IPS-NIHi7 (cell line): ENCODE measurements around the gene C10orf90.

Source experiments
- DNase-seq: peaks from one replicate; pipeline ENCODE4 v3.0.0; 2012; ENCODE audit warnings: mixed read lengths; ENCODE audit errors: extremely low spot score

Gene C10orf90, protein sequence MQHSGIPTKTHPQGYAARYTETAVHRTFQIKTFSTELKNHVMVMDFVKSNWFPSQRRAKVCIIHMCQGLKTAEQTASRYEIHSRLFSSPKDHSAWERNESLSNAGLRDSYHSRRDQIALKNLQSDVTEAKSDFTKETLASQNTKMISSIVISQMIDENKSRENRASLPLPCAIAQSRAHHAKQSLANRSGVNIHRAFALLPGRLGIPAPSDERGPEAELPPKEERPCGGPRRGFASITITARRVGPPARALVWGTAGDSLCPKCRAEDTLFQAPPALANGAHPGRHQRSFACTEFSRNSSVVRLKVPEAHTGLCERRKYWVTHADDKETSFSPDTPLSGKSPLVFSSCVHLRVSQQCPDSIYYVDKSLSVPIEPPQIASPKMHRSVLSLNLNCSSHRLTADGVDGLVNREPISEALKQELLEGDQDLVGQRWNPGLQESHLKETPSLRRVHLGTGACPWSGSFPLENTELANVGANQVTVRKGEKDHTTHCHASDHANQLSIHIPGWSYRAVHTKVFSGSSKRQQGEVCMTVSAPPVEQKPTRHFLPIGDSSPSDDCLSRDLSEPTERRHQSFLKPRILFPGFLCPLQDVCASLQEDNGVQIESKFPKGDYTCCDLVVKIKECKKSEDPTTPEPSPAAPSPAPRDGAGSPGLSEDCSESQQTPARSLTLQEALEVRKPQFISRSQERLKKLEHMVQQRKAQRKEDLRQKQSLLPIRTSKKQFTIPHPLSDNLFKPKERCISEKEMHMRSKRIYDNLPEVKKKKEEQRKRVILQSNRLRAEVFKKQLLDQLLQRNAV

DNA sequence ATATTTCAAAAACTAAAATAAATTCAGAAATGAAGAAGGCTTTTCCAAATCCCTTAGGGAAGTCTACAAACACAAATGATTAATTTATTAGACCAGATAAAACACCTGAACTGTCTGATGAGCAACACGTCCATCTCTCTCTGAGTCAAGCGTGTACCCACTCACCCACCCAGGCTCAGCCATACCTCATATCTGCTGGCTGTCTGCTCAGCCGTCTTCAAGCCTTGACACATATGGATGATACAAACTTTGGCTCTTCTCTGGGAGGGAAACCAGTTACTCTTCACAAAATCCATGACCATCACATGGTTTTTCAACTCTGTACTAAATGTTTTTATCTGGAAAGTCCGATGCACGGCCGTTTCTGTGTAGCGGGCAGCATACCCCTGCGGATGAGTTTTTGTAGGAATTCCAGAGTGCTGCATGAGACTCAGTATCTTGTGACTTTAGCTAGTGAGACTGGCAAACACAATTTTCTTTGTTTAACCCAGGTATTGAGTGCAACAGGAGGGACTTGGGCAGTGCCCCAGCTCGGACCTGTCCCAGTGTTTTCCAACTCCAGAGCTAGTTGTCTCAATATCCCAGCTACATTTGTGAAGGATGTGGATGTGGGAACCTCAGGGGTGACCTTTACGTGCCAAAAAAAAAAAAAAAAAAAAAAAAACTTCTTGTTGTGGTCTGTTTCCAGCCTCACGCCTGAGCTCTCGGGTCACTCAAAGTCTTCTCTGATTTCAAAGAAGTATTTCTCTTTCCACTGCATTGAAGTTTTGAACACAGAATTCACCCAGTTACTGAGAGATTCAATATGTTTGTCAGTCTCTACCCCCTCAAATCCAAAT is at the start of gene C10orf90:
TSS of gene C10orf90 (minus strand) at position 638 of the 839 bp plus-strand sequence. CDS start at position 425, 213 bp downstream.
- no peak for DNase-seq

DNA sequence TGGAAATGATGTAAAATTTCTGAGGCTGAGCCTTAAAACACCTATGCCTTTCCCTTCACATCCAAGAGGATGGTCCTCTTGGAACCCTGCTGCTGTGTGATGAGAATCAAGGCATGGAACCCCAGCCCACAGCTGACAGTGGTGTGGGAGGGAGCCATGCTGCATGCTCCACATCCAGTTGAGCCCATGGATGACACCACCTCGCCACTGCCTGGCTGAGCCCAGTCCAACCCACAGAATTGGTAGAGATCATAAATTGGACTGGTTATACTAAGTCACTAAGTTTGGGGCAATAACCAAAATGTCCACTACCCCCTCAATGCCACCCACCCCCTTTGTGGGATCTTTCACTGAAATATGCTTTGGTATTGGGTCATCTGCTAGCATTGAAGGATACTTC is 45.9 kb upstream of the C10orf90 start:
- no peak for DNase-seq

DNA sequence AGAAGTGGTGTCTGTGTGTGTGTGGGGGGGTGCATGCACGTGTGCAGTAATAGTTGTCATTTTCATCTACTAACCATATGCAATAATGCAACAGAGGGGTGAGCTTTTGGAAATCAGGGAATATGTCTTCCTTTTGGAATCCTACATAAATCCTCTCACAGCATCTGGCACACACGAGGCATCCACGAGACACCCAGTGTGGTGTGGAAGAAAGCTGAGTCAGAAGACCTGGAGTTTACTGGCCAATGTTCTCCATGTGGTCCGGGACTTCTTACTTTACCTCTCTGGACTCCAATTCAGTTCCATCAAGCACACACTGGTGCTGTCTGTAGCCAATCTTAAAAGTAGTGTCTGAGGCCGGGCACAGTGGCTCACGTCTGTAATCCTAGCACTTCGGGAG is 43.1 kb upstream of the C10orf90 start:
- DNase-seq: no peak

DNA sequence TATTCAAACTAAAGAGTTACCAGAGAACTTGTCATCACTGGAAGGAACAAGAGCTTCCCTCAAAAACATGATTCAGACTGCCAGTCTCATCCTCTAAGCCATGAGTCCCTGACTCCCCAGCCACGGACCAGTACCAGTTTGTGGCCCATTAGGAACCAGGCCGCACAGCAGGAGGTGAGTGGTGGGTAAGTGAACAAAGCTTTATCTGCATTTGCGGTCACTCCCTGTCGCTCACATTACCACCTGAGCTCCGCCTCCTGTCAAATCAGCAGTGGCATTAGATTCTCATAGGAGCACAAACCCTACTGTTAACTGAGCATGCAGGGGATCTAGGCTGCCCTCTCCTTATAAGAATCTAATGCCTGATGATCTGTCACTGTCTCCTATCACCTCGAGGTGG is 42.2 kb upstream of the C10orf90 start:
- no peak for DNase-seq

DNA sequence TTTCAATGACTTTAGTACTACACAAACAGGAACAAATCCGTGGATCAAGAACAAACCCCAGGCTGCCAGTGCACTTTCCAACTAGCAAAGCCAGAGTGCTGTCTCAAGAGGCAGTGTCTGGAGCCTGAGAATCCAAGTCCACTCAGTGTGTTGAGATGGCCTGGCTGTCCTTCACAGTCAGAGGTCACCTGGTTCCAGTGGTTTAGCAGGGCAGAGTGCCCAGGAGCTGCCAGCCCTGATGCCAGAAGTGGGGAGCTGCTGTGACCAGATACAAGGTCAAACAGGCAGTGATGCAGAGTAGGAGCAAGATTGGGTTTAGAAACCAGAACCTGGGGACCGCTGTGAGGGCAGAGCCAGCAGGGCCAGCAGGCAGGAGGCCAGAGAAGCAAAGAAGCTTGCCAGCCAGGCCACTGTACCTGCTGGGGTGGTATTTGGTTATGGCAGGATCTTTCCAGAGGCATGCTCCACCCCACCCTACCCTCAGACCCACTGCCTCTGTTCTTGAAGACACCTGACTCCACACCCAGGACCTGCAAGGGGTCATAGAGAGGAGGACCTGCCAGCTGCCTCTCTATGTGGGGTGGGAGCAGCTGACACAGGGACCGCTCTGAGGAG is 35.6 kb upstream of the C10orf90 start:
- no peak for DNase-seq

DNA sequence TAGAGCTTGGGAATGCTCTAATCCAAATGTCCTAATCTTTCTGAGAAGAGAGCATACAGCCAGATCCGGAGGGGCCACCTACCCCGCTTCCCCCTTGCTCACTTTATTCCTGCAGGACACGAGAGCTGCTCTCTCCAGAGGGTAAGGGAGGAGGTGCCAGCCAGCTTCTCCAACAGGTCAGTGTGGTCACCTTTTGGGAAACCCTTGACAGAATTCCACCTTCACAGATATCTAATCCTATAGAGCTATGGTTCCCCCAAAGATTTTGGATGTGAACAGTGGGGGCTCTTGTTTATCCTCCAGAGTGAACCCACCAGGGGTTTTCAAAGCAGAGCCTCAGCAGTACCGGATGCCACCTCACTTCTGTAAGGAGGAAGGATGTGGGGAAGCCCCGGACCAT is 34.6 kb upstream of the C10orf90 start:
- no peak for DNase-seq

DNA sequence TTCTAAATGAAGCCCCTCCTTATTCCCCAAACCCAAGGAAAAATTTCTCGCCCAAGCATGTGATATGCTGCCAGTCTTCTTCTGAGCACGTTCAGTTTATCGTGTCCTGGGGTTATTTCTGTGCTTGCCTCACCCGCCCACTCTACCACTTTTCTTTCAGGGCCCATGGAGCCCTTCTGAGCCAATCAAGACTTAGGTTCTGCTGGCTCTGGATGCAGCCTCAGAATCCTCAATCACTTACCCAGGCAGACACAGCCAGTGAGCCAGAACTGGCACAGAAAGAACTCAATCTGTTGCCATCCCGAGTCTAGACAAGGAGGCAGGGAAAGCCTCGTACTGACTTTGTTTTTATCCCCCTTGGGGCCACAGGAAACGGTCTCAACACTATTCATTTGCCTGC is 34.2 kb upstream of the C10orf90 start:
- no peak for DNase-seq

DNA sequence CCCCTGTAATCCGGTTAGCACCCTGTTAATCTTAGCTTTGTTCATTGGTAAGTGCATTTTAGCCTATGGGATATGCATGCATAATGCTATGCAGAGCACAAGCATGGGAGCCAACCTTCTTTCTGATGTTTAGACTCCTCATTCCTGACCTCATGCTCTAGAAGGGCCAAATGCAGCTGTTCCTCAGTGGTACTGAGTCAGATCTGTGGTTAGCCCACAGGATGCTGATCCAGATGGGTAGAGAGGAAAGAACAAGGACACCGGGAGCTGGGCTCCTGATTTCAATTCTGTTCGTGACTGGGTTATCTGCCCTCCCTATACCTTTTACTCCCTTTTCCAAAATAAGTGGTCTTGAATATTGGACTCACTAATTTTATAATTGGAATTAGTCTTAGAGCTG is 31.7 kb upstream of the C10orf90 start:
- no peak for DNase-seq

DNA sequence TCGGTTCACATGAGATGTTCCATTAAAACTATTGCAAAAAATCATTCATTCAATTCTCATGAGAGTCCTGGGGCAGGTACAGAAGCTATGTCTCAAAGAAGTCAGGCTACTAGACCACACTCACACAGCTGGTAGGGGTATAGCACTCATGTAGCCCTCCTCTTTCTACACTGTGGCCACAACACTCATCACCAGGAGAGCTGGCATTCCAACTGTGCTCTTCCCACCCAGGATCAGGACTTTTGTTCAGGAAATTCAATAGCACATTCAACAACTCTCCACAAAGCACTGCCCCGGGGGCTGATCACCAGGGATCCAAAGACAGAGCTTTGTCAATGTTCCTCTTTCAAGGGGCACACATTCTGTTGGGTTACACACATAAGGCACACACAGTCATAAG is 31.0 kb upstream of the C10orf90 start:
- DNase-seq: no peak

DNA sequence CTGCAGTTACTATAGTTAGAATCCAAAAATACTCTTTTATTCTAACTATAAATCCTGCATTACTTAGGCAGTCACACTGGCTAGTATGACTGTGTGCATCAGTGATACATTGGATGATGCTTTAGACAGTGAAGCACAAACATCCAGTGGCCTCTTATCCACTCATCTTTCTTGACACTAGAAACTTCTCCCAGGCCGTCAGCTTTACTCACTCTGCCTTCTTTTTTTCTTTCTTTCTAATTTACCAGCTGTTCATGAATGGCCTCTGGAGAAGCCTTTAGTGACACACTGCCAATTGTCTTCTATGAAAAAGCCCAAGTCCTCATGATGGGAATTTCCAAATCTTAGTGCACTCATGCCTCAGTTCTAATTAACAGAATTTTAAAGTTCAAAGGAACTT is 26.2 kb upstream of the C10orf90 start:
- DNase-seq: no peak

DNA sequence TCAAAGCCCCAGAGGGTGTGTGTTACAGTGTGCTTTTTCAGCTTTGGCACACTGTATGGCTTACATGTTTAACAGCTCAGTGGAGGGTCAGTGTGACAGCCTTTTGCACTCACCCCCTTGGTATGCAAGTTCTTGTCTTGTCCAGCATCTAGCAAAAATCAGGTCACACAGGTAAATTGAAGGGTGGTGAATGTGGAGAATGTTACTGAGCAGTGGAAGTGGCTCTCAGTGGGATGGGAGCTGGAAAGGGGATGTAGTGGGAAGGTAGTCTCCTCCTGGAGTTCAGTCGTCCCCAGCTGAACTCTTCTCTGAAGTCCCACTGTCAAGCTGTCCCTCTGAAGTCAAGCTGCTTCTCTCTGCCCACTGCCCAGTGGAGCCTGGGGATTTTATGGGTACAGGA is 21.0 kb upstream of the C10orf90 start:
- DNase-seq: no peak

DNA sequence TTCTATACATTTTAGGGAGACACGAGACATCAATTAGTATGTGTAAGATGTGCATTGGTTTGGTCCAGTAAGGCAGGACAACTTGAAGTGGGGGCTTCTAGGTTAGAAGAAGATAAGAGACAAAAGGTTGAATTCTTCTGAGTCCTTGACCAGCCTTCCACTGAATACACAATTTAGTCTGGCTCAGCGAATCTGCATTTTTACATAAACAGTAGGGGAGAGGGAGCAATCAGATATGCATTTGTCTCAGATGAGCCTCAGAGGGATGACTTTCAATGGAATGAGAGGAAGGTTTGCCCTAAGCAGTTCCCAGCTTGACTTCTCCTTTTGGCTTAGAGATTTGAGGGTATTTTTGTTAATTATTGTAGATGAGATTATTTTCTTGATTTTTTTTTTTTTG is 20.0 kb upstream of the C10orf90 start:
- no peak for DNase-seq

DNA sequence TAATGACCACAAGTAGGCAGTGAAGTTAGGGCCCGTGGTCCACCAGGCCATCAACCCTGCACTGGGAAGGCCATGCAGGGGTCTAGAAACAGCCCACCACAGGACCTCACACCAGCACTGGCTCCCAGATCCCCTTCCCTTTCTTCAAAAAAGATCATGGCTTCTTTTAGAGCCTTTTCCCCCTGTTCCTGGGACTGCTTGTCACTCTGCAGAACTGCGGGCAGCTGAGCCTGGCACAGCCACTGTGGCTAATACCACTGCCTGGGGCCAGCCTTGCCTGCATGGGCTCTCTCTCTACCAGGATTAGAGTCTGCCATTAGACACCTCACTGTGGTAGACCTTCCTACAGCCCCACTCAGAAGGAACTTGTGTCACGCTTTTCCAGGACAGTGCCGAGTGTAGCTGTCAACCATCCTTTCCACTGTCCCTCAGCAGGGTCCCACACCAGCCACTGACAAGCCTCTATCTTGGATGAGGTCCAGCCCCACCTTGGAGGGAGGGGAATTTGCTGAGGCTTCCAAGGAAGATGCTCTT is 19.0 kb upstream of the C10orf90 start:
- no peak for DNase-seq

DNA sequence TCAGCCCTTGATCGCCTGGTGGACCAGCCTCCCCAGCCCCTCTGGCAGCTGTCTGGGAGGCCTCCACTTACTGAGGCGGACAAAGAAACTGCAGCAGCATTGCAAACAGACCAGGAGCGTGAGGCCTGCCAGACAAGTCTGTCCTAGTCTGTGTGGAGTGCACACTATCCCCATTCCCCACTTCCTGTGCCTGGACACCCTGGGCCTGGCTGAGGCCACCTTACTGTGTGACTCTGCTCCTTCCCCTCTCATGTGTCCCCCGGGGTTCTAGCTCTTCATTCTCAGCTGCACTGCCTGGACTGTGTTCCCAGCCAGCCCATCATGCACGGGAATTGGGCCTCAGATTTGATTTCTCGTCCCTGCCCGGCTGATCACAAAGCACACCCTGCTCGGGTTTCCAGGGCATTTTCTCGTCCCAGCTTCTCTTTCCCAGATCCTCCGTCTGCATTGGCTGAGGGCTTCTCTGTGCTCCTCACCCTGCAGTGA is 16.7 kb upstream of the C10orf90 start:
- DNase-seq: peak; percentile 31

DNA sequence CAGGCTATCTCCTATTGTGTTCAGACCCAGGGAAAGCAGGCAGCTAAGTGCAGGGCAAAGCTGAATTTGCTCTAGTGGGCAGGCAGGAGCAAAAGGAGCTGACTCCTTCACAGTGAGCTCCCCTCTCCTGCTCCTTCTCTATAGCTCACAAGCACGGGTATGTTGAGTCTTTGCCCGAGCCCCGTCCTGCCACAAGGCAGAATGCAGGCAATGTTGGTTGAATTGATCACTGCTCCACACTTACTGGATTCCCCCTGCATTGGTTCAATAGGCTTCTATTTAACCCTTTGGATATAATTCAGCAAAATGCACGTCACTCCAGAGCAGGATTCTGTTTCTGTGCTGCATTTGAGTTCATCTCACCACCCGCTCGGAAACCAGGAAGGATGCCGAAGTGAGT is 16.2 kb upstream of the C10orf90 start:
- DNase-seq: no peak

DNA sequence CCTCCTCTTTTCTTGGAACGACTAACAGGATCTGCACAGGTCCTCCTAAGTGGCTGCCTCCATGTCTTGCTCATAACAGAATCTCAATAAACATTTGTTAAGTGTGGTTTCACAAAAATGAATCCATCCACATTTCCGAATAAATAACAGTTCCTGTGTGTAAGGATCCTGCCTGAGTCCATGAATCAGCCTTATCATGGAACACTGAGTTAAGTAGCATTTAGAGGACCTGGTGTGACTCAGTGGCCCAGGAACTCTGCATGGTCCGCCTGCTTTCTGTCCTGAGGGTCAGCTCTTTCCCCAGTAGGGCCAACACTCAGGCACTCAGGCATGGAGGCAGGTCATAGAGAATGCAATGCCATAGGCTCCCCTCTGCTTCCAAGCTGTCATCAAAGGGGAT is 15.8 kb upstream of the C10orf90 start:
- no peak for DNase-seq

DNA sequence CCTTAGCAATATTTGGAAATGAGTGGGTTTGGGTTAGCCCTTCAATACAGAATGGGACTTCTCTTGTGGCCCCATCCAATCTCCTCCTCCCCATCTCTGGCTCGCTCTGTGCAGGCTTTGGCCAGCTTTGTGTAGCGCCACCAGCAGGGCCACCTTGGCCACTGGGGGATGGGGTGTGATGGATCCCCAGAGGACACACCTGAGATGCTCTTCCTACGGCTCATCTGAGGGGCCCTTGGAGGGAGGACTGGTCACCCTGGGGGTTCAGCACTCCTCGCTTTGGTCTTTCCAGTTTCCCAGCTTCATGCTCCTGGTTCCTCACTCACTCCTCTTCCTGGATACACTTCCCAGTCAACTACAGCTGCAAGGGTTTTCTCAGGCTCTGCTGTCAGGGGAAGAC is 15.3 kb upstream of the C10orf90 start:
- DNase-seq: no peak

DNA sequence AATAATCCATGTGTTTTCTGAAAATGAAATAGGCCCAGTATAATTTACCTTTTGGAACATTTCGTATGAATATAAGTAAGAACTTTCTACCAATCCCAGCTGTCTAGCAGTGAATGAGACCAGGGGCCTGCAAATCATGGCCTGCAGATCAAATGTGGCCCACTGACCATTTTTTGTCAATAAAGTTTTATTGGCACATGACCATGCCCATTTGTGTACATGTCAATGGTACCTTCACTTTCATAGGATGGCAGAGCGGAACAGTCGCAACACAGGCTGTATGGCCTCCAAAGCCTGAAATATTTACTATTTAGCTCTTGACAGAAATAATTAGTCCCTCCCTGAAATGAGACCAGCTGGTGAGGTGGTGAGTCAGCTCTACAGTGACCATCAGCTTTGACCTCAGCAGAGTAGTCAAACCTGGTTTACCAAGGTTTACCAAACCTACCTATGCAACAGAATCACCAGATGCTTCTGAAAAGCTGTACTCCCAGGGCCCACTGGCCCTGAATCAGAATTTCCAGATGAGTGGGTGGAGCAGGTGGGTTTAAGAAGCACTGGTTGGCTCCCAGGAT is 13.8 kb upstream of the C10orf90 start:
- DNase-seq: no peak

DNA sequence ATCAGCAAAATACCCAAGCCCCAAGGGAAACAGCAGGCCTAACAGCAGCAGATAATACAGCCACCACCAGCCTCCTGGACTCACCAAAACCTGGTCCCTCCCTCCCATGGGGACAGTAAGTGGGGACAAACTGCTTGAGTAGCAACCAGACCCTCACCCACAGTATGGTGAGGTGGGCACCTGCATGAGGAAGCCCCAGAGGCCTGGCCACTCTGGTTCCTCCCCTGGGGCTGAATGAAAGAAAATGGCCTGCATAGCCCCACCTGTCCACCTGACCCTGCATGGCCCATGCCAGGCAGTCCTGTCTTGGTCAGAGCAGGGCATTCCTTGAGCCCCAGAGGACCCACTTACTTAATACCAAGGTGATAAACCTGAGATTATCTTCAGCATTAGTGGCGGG is 13.0 kb upstream of the C10orf90 start:
- no peak for DNase-seq

DNA sequence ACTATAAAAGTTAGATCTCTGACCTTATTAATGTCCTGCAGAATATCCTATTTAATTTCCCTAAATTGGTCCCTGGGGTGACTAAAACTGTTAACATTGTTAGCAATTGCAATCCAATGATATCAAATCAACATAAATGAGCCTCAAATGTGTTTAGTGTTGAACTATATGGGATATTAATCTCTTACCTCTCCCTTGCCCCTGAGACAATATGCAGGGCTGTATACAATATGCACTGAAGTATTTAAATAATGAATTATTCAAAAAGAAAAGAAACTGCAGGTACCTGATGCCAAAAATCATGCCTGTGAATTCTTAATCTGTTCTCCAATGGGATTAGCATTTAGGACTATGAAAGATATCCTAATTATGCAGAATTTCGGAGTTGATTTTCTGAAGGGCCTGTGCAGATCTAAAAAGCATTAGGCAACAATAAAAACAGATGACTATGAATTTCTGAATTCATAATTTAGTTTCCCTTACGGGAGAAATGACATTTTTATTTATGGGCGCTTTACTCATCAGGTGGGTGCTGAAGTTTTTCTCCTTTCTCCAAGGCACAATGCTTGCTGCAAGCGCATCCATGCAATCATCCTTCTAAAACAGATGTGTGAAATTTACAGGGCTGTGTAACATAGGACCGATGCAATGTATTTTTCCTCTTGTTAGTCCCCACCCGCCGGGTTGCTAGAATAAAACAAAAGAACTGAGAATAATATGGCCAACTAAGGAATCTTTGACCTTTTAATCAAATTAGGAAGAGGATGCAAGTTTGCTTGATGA is 5.4 kb upstream of the C10orf90 start:
- no peak for DNase-seq
